C4-2B (cell line): ENCODE measurements around the gene SGCA.

Experiments
- ZFX ChIP-seq: fragments of 450-650 bp; IDR thresholded peaks from 2 replicates; pipeline ENCODE4 v1.6.1; 2017
- TF ChIP-seq, protein P1 (sequence below): fragments of 450-650 bp; conservative IDR thresholded peaks from 2 replicates; pipeline ENCODE4 v1.5.1; 2017; ENCODE audit warnings: mild to moderate bottlenecking

DNA sequence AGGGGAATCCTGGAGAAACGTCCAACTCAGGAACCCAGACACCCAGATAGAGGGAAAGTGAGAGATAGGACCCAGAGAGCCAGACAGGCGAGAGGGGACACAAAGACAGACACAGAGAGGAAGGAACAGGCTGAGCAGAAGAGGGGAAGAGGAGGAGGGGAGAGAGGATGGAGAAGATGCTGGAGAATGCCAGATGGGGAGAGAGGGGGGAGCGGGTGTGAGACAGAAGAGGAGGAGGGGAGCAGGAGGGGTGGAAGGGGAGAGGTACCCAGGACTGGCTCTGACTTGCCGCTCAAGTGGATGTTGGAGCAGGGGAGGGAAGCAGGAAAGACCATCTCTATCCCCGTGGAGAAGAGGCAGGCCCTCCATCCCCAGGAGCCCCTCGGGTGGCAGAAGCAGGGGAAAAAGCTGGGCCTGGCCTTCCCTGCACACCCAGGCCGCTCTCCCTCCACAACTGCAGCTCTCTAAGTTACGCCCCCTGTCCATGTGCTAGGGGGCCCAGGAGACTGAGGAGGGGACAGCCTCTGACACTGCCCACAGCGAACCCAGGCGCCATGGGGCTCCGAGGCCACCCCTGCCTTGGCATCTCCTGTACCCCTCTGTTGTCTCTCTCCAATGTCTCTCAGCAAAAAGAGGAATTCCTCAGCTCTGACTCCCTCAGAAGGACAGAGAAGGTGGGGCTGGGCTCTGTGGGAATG is 20.1 kb upstream of the SGCA start:
- TF ChIP-seq, protein P1, sequence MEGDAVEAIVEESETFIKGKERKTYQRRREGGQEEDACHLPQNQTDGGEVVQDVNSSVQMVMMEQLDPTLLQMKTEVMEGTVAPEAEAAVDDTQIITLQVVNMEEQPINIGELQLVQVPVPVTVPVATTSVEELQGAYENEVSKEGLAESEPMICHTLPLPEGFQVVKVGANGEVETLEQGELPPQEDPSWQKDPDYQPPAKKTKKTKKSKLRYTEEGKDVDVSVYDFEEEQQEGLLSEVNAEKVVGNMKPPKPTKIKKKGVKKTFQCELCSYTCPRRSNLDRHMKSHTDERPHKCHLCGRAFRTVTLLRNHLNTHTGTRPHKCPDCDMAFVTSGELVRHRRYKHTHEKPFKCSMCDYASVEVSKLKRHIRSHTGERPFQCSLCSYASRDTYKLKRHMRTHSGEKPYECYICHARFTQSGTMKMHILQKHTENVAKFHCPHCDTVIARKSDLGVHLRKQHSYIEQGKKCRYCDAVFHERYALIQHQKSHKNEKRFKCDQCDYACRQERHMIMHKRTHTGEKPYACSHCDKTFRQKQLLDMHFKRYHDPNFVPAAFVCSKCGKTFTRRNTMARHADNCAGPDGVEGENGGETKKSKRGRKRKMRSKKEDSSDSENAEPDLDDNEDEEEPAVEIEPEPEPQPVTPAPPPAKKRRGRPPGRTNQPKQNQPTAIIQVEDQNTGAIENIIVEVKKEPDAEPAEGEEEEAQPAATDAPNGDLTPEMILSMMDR = no peak
- TF ChIP-seq ZFX = no peak
